Muscle of leg (tissue), 11 donors: ENCODE data around the gene RHOBTB3. TPM values are rescaled to one million over a fixed set of nuclear protein-coding genes. Genes with fewer than 3 reads are reported as not detected.
A peak's percentile ranks its signal among the peaks of the same experiment; 100 is the strongest.

Source experiments
- DNase-seq: peaks from one replicate; pipeline ENCODE4 v3.0.0; 2013
- H3K27ac ChIP-seq: one replicate; pipeline ENCODE4 v1.5.1; 2013; ENCODE audit warnings: mild to moderate bottlenecking, low read length, control low read depth
- H3K27me3 ChIP-seq: one replicate; pipeline ENCODE4 v1.6.1; 2013; ENCODE audit warnings: low read length; ENCODE audit not compliant: control insufficient read depth, insufficient read depth
- H3K36me3 ChIP-seq: one replicate; pipeline ENCODE4 v1.6.1; 2013; ENCODE audit warnings: low read length; ENCODE audit not compliant: control insufficient read depth, insufficient read depth
- H3K4me1 ChIP-seq: one replicate; pipeline ENCODE4 v1.6.1; 2013; ENCODE audit warnings: low read length; ENCODE audit not compliant: control insufficient read depth, insufficient read depth
- H3K4me3 ChIP-seq: one replicate; pipeline ENCODE4 v1.5.1; 2013; ENCODE audit warnings: low read length, control low read depth
- H3K9me3 ChIP-seq: replicated peaks from 2 replicates; pipeline ENCODE4 v1.6.1; 2013; ENCODE audit warnings: low read depth, low read length; ENCODE audit not compliant: control insufficient read depth
- WGBS: methylation state at CpG from one replicate; pipeline ENCODE4 v1.1.5; 2013; ENCODE audit warnings: missing lambda C conversion rate; ENCODE audit not compliant: insufficient coverage; 5-methylcytosine and 5-hydroxymethylcytosine counted together
- polyA plus RNA-seq, 8 donors: library from polyadenylated mRNA; unstranded; fragments of 120-200 nt; gene quantifications; one replicate each; pipeline versions ENCODE4 v1.2.1 to v1.2.3, GENCODE V29; 2013; ENCODE audit warnings: inconsistent platforms in 1 of 8, low replicate concordance in 1 of 8; ENCODE audit not compliant: insufficient read length in 8 of 8, insufficient read depth in 1 of 8
- total RNA-seq: library from RNA; stranded (reverse); fragments of 120-200 nt; gene quantifications from one replicate; pipeline ENCODE4 v1.2.4, GENCODE V29; 2013

The RHOBTB3 gene
- total and polyA plus RNA-seq, 9 donors = 63.6 to 153 (median 91.2) TPM

DNA sequence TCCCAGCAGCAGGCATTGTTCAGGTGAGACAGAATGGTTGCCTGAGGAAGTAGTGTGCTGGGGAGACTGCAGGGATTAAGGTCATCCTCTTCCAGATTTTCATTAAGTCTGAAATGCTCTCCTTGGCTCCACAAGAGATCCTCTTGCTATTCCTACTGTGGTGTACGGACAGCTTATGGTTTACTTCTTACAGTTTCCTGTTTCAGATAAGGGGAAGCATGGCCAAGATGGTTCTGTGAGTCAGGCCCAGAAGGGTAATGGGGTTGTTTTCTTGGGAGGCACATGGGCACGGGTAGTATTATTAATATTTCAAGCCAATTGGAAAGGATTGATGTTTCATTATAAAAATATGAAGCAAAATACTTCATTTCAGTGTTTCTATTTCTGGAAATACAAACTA is 48.5 kb downstream of the RHOBTB3 start:
- H3K27ac ChIP-seq = no peak overlapping the region
- no CpG with 5 or more reads among the region's 2 CpGs for WGBS
- no peak overlapping the region for H3K4me3 ChIP-seq
- peaks cover 23% of the 10 kb centered on the region for H3K36me3 ChIP-seq
- H3K9me3 ChIP-seq = no peaks in the 10 kb centered on the region
- DNase-seq = no peak
- no peaks in the 10 kb centered on the region for H3K4me1 ChIP-seq
- no peaks in the 10 kb centered on the region for H3K27me3 ChIP-seq

DNA sequence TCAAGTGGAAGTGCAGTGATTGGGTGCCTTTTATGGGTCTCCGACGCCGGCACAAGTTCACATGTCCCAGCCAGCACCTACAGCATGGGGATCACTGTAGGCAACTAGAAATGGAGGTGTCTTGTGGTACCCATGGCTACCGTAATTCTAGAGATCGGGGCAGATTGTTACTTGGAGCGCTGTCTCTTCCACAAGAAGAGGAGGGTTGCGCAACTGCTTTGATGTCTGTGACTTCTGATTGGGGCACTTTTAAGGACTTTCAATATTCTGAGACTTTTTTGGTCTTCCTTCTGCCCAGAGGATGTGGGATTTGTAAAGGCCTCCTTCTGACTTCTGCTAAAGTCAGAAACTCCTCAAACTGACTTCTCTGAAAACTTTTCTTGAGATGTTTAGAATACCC is 49.5 kb downstream of the RHOBTB3 start:
- no peak for DNase-seq

DNA sequence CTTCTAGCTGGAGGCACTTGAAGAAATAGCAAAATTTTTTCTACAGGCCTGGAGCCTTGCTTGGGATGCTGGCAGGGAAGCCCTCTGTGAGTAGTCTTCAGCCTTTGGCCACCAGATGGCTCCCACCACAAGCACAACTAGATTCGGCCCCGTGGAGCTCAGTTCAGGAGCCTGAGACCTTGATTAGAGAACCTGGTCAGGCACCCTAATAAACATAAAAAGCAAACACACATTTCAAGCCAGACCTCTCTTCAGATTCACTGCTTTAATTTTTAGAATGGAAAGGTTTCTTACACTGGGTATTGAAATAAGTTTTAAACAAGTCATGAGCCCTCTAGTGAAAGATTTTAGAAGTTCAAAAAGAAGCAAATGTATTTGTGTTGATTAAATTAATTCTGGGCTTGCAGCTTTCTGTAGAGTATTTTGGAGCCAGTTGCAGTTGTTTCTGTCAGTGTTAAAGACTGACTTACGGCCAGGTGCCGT is 50.0 kb downstream of the RHOBTB3 start:
- WGBS = 44% methylated on average over 4 of the region's 4 CpGs
- H3K27ac ChIP-seq = no peak overlapping the region
- H3K9me3 ChIP-seq = no peaks in the 10 kb centered on the region
- DNase-seq = peak; percentile 89
- no peaks in the 10 kb centered on the region for H3K4me1 ChIP-seq
- no peaks in the 10 kb centered on the region for H3K27me3 ChIP-seq
- H3K36me3 ChIP-seq = peaks cover 32% of the 10 kb centered on the region
- no peak overlapping the region for H3K4me3 ChIP-seq

More for the DNA sequence above, 49.5 kb downstream of the RHOBTB3 start:
- Histone ChIP-seq H3K27ac (peak overlapping the region; percentile 33), H3K4me1 (no peaks in the 10 kb centered on the region), H3K4me3 (no peak overlapping the region), H3K9me3 (no peaks in the 10 kb centered on the region), H3K36me3 (peaks cover 30% of the 10 kb centered on the region), H3K27me3 (no peaks in the 10 kb centered on the region)
- WGBS = 84% methylated on average over 5 of the region's 7 CpGs

DNA sequence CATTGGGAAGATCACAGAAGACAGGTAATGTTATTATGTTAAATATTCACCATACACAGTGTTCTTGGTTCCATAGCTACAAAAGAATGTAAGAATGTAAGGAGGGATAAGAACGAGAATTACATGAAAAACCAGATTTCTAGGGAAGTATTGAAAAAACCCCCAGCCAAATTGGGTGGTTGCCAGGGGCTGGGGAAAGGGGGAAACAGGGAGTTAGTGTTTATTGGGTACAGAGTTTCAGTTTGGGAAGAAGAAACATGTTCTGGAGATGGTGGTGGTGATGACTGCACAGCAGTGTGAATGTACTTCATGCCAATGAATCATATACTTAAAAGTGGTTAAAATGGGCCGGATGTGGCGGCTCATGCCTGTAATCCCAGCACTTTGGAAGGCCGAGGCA is 51.0 kb downstream of the RHOBTB3 start:
- Histone ChIP-seq H3K4me3 (no peak overlapping the region), H3K27ac (no peak overlapping the region), H3K27me3 (no peaks in the 10 kb centered on the region), H3K36me3 (peaks cover 38% of the 10 kb centered on the region), H3K9me3 (no peaks in the 10 kb centered on the region), H3K4me1 (no peaks in the 10 kb centered on the region)
- 100% methylated on average over 3 of the region's 4 CpGs for WGBS
- DNase-seq = no peak

DNA sequence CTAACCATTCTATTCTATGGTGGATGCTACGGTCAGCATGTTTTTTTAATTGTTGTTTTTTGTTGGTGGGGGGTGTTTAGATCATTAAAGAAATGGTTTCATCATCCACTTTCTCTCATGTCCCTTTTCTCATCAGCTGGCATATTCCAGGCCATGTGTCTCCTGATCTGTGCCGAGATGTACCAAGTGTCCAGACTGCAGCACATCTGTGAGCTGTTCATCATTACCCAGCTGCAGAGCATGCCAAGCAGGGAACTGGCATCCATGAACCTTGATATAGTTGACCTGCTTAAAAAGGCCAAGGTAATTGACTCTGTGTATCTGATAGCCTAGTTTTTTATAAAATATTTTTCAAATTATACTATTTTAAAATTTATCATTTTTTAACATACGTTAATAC is 52.5 kb downstream of the RHOBTB3 start:
- Histone ChIP-seq H3K9me3 (no peaks in the 10 kb centered on the region), H3K27me3 (no peaks in the 10 kb centered on the region), H3K36me3 (peaks cover 44% of the 10 kb centered on the region), H3K4me3 (no peak overlapping the region), H3K4me1 (no peaks in the 10 kb centered on the region), H3K27ac (no peak overlapping the region)
- no peak for DNase-seq
- 70% methylated on average over 1 of the region's 3 CpGs for WGBS

DNA sequence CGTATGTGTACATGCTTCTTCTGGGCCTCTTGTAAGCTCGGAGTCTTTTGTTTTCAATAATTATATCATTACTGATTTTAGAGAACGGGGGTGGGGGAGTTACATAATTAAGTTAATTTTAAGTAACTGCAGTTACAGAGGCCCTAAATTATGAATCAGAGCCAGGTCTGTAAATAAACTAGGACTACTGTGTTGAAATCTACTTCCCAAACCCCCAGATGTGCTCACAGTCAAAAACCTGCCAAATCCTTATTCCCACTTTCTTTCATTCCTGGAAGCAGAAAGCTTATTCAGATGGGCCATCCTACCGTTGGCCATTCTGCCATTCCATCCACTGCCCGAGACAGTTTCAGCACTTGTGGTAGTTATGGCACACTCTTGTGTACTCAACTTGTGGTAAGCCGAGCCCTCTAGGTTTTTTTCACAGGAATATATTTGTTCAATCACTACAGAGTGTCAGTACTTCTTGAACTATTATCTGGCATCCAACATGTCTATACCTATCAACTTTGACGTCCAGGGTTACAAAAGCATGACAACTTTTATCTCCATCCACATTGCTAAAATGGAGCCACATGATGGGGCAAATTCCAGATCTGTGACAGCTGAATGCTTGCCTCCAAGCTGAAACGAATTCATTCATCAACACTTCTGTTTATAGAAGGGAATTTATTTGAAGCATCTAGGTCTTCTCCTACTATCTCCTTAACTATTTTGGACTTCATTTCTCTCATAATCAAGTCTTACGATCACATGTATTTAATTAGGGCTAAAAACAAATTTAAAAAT is 53.6 kb downstream of the RHOBTB3 start:
- DNase-seq = no peak
- Histone ChIP-seq H3K27ac (no peak overlapping the region), H3K4me1 (no peaks in the 10 kb centered on the region), H3K4me3 (no peak overlapping the region), H3K9me3 (no peaks in the 10 kb centered on the region), H3K27me3 (no peaks in the 10 kb centered on the region), H3K36me3 (peaks cover 41% of the 10 kb centered on the region)
- 87% methylated on average over 2 of the region's 9 CpGs for WGBS

- peaks cover 42% of the 10 kb centered on the region for H3K36me3 ChIP-seq
Observed at GRCh38 chr5:95786821-95787418, 55.8 kb downstream of the RHOBTB3 start.

GRCh38 chr5:95788493-95788892 is 57.4 kb downstream of the RHOBTB3 start:
- H3K27me3 ChIP-seq = no peaks in the 10 kb centered on the region
- WGBS = 93% methylated on average over 8 of the region's 8 CpGs
- H3K4me3 ChIP-seq = no peak overlapping the region
- peaks cover 39% of the 10 kb centered on the region for H3K36me3 ChIP-seq
- H3K4me1 ChIP-seq = no peaks in the 10 kb centered on the region
- no peak overlapping the region for H3K27ac ChIP-seq
- H3K9me3 ChIP-seq = no peaks in the 10 kb centered on the region
- DNase-seq = no peak

More at GRCh38 chr5:95786821-95787418, 55.8 kb downstream of the RHOBTB3 start:
- 50% methylated on average over 1 of the region's 3 CpGs for WGBS
- H3K27me3 ChIP-seq = no peaks in the 10 kb centered on the region
- no peaks in the 10 kb centered on the region for H3K4me1 ChIP-seq
- no peak overlapping the region for H3K27ac ChIP-seq
- no peaks in the 10 kb centered on the region for H3K9me3 ChIP-seq
- DNase-seq = no peak
- no peak overlapping the region for H3K4me3 ChIP-seq

DNA sequence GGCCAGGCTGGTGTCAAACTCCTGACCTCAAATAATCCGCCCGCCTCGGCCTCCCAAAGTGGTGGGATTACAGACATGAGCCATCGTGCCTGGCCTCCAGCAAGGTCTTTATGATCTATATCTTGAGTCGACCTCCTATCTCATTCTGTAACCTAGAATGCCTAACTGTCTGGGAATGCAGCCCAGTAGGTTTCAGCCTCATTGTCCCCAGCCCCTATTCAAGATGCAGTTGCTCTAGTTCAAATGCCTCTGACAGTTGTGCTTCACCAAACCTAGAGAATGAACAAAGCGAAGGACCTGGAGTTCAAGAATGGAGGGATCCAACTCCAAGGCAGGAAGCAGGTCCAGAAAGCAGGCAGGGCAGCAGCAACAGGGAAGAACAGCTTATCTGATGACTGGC is 60.6 kb downstream of the RHOBTB3 start:
- H3K27me3 ChIP-seq = no peaks in the 10 kb centered on the region
- no peak overlapping the region for H3K27ac ChIP-seq
- peaks cover 33% of the 10 kb centered on the region for H3K36me3 ChIP-seq
- no peaks in the 10 kb centered on the region for H3K9me3 ChIP-seq
- WGBS = 87% methylated on average over 6 of the region's 6 CpGs
- H3K4me1 ChIP-seq = no peaks in the 10 kb centered on the region
- no peak overlapping the region for H3K4me3 ChIP-seq
- DNase-seq = no peak

DNA sequence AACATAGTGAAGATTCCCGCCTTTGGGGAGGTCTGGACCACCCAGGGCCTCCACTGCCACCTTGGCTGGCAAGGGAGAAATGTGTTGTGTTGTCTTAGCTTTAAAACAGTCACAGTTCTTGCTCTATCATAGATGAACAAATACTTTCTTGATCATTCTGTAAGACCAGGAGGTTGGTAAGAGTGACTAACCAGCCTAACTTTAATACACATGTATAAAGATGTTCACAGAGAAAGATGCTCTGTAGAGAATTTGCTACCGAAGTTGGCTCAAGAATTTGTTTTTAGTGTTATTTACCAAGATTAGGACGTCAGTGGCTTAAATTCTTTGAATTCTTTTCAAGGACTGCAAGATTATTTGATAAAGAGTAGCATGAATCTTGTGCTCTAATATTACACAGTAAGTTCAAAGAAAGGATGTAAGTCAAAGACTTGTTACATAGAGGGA is 63.0 kb downstream of the RHOBTB3 start:
- H3K4me3 ChIP-seq = no peak overlapping the region
- H3K27me3 ChIP-seq = no peaks in the 10 kb centered on the region
- no peaks in the 10 kb centered on the region for H3K9me3 ChIP-seq
- DNase-seq = no peak
- H3K36me3 ChIP-seq = peaks cover 30% of the 10 kb centered on the region
- 100% methylated on average over 1 of the region's 3 CpGs for WGBS
- H3K4me1 ChIP-seq = no peaks in the 10 kb centered on the region
- no peak overlapping the region for H3K27ac ChIP-seq
